ENCODE results near the gene MAML1. TPM values are rescaled to one million over a fixed set of nuclear protein-coding genes. Genes with fewer than 3 reads are reported as not detected.

MAML1 gene
- total RNA-seq, 1 experiment from 2014 or later, result 42.2 TPM

- DNase-seq (ENCODE audit: low spot score) (no peak), ATAC-seq (no peak)
- ChIA-PET POLR2A (no interaction called here), CTCF (interaction anchor here (0.6 to 0.8 kb wide), 2 partner anchors 14 to 18 kb away, joined by 3 read pairs; no protein-coding TSS in a partner anchor)
- no peak for TF ChIP-seq SMAD4 (CRISPR knock-in tag; IDR thresholded peaks at IDR 0.05)
- TF ChIP-seq, protein P1, sequence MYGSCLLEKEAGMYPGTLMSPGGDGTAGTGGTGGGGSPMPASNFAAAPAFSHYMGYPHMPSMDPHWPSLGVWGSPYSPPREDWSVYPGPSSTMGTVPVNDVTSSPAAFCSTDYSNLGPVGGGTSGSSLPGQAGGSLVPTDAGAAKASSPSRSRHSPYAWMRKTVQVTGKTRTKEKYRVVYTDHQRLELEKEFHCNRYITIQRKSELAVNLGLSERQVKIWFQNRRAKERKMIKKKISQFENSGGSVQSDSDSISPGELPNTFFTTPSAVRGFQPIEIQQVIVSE (CRISPR knock-in tag; IDR thresholded peaks at IDR 0.05; ENCODE audit: borderline replicate concordance), result no peak
- TF ChIP-seq, protein P2, sequence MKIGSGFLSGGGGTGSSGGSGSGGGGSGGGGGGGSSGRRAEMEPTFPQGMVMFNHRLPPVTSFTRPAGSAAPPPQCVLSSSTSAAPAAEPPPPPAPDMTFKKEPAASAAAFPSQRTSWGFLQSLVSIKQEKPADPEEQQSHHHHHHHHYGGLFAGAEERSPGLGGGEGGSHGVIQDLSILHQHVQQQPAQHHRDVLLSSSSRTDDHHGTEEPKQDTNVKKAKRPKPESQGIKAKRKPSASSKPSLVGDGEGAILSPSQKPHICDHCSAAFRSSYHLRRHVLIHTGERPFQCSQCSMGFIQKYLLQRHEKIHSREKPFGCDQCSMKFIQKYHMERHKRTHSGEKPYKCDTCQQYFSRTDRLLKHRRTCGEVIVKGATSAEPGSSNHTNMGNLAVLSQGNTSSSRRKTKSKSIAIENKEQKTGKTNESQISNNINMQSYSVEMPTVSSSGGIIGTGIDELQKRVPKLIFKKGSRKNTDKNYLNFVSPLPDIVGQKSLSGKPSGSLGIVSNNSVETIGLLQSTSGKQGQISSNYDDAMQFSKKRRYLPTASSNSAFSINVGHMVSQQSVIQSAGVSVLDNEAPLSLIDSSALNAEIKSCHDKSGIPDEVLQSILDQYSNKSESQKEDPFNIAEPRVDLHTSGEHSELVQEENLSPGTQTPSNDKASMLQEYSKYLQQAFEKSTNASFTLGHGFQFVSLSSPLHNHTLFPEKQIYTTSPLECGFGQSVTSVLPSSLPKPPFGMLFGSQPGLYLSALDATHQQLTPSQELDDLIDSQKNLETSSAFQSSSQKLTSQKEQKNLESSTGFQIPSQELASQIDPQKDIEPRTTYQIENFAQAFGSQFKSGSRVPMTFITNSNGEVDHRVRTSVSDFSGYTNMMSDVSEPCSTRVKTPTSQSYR (CRISPR knock-in tag; IDR thresholded peaks at IDR 0.05), result no peak
- no peaks in the 10 kb centered on the region for H3K27me3 Mint-ChIP-seq (ENCODE audit: low read depth)
- no peaks in the 10 kb centered on the region for H3K4me1 Mint-ChIP-seq
- H3K36me3 Mint-ChIP-seq, result peaks cover 42% of the 10 kb centered on the region
- no peak overlapping the region for H3K27ac Mint-ChIP-seq
- H3K4me3 Mint-ChIP-seq, result no peak overlapping the region
- no peaks in the 10 kb centered on the region for H3K9me3 Mint-ChIP-seq
These were observed 44.8 kb downstream of the MAML1 start for GRCh38 chr5:179777456-179777855.

DNA sequence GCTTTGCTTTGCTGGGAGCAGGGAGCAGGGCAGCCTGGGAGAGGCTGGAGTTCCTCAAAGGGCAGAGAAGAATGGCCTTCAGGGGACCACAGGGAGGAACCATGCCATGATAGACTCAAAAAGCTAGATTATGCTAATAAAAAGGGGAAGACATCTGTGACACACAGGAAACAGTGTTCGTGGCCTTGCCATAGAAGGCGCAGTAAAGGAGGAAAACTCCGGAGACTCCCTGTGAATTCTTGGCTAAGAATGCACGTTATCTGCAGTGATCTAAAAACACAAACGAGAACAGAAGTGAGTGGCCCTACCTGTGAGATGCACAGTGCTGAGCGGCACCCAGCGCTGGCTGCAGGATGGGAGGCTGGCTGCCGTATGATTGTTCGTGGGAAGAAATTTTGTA, 45.3 kb downstream of the MAML1 start:
- ChIA-PET CTCF (interaction anchor here (0.6 to 0.8 kb wide), 2 partner anchors 15 to 18 kb away, joined by 3 read pairs; no protein-coding TSS in a partner anchor), POLR2A (no interaction called here)
- no peak for ATAC-seq
- Mint-ChIP-seq H3K27me3 (ENCODE audit: low read depth) (no peaks in the 10 kb centered on the region), H3K9me3 (no peaks in the 10 kb centered on the region), H3K4me1 (no peaks in the 10 kb centered on the region), H3K4me3 (no peak overlapping the region), H3K27ac (no peak overlapping the region), H3K36me3 (peaks cover 37% of the 10 kb centered on the region)
- no peak for DNase-seq (ENCODE audit: low spot score)
- TF ChIP-seq, protein P1 (CRISPR knock-in tag; IDR thresholded peaks at IDR 0.05; ENCODE audit: borderline replicate concordance), result no peak
- no peak for TF ChIP-seq ZNF219 (CRISPR knock-in tag; IDR thresholded peaks at IDR 0.05; ENCODE audit: borderline replicate concordance)
- TF ChIP-seq JUN (CRISPR knock-in tag; IDR thresholded peaks at IDR 0.05), result no peak
- TF ChIP-seq, protein P3, sequence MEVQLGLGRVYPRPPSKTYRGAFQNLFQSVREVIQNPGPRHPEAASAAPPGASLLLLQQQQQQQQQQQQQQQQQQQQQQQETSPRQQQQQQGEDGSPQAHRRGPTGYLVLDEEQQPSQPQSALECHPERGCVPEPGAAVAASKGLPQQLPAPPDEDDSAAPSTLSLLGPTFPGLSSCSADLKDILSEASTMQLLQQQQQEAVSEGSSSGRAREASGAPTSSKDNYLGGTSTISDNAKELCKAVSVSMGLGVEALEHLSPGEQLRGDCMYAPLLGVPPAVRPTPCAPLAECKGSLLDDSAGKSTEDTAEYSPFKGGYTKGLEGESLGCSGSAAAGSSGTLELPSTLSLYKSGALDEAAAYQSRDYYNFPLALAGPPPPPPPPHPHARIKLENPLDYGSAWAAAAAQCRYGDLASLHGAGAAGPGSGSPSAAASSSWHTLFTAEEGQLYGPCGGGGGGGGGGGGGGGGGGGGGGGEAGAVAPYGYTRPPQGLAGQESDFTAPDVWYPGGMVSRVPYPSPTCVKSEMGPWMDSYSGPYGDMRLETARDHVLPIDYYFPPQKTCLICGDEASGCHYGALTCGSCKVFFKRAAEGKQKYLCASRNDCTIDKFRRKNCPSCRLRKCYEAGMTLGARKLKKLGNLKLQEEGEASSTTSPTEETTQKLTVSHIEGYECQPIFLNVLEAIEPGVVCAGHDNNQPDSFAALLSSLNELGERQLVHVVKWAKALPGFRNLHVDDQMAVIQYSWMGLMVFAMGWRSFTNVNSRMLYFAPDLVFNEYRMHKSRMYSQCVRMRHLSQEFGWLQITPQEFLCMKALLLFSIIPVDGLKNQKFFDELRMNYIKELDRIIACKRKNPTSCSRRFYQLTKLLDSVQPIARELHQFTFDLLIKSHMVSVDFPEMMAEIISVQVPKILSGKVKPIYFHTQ (CRISPR knock-in tag; IDR thresholded peaks at IDR 0.05), result no peak
- no peak for TF ChIP-seq USF2 (CRISPR knock-in tag; IDR thresholded peaks at IDR 0.05)
- TF ChIP-seq CTCF (IDR thresholded peaks at IDR 0.05), result no peak
- TF ChIP-seq CBFB (CRISPR knock-in tag; IDR thresholded peaks at IDR 0.05; ENCODE audit: low read depth), result no peak
- TF ChIP-seq, protein P4, sequence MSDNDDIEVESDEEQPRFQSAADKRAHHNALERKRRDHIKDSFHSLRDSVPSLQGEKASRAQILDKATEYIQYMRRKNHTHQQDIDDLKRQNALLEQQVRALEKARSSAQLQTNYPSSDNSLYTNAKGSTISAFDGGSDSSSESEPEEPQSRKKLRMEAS (CRISPR knock-in tag; IDR thresholded peaks at IDR 0.05), result no peak
- TF ChIP-seq HMGXB4 (CRISPR knock-in tag; IDR thresholded peaks at IDR 0.05), result no peak

Data from WTC11 (cell line).